Tibial nerve (tissue), 4 donors: ENCODE measurements around the gene VSIR.
A peak's percentile ranks its signal among the peaks of the same experiment; 100 is the strongest.

ENCODE experiments used
- CTCF ChIP-seq, 5 experiments: fragments of 200-600 bp in 3 of 5; fragments of 450-650 bp in 2 of 5; sonication (generic) in 3 of 5; IDR thresholded peaks; one replicate each; pipeline ENCODE4 v1.5.1; 2016 to 2019; ENCODE audit warnings: antibody characterized with exemption in 5 of 5, mild to moderate bottlenecking in 3 of 5, moderate library complexity in 2 of 5
- EP300 ChIP-seq, 2 donors: sonication (generic); formaldehyde crosslinking; IDR thresholded peaks; one replicate each; pipeline ENCODE4 v1.6.1; 2017; ENCODE audit warnings: antibody characterized with exemption in 2 of 2, mild to moderate bottlenecking in 1 of 2
- POLR2A ChIP-seq, 2 donors: fragments of 450-650 bp; IDR thresholded peaks; one replicate each; pipeline ENCODE4 v1.6.1; 2017; ENCODE audit warnings: antibody characterized with exemption in 2 of 2, mild to moderate bottlenecking in 2 of 2, moderate library complexity in 2 of 2

- no peak for TF ChIP-seq CTCF (IDR thresholded peaks at IDR 0.05)
- TF ChIP-seq POLR2A (IDR thresholded peaks at IDR 0.05) = no peak
- TF ChIP-seq EP300 (IDR thresholded peaks at IDR 0.05) = peak in 1 of 2 donors; percentile 34
Observed at GRCh38 chr10:71747551-71748523, 25.5 kb downstream of the VSIR start.
